ENCODE data around the gene MYO1D.
"Not testable (repeated sequence)": the region's sequence is repeated elsewhere in the genome, so short reads cannot be mapped to it uniquely, and the experiment has no call there.

MYO1D gene

DNA sequence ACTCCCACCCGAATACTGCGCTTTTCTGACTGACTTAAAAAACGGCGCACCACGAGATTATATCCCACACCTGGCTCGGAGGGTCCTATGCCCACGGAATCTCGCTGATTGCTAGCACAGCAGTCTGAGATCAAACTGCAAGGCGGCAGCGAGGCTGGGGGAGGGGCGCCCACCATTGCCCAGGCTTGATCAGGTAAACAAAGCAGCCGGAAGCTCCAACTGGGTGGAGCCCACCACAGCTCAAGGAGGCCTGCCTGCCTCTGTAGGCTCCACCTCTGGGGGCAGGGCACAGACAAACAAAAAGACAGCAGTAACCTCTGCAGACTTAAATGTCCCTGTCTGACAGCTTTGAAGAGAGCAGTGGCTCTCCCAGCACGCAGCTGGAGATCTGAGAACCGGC lies 10.5 kb upstream of the MYO1D start:
- not testable (repeated sequence) for DNase-seq

DNA sequence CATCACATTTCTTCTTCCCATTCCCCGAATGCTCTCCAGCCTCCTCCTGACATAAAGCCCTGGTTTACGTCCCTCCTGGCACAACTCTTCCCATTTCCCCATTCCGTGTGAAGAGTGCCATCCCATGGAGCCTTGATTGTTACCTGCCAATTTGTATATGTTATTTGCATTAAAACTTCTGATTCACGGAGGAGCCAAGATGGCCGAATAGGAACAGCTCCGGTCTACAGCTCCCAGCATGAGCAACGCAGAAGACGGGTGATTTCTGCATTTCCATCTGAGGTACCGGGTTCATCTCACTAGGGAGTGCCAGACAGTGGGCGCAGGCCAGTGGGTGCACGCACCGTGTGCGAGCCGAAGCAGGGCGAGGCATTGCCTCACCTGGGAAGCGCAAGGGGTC lies 10.0 kb upstream of the MYO1D start:
- not testable (repeated sequence) for DNase-seq

DNA sequence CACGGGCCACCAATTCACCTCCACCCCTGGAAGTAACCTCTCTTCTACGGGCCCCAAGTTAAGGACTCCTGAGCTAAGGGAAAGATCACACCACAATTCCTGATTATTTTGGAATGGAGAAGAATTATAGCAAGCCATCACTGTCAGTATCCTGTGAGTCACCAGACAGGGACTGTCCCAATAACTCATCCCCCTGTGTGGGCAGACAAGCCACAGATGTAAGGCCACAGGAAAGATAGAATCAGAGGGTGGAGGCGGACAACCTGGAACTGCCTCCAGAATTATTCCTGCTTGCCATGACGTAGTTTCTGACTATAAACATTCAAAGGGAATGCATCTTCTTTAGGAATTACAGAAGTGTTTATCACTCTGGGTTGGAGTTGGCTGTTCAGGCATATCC lies 5.8 kb upstream of the MYO1D start:
- no peak for DNase-seq

DNA sequence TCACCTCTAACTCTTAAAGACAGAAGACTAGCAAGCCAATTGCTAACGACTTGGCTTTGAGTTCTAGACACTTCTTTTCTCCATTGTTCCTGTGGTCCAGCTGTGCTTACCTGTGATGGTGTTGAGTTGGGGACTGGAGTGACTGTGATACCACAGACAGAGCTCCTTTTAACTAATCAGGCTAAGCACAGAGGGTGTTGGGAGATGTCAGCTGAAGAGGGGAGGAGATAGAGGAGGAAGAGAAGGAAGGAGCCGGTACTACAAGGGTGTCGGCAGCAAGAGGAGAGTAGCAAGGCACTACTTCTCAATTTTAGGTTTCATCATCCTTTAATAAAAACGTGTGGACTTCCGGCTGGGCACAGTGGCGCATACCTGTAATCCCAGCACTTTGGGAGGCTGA lies 5.1 kb upstream of the MYO1D start:
- no peak for DNase-seq

DNA sequence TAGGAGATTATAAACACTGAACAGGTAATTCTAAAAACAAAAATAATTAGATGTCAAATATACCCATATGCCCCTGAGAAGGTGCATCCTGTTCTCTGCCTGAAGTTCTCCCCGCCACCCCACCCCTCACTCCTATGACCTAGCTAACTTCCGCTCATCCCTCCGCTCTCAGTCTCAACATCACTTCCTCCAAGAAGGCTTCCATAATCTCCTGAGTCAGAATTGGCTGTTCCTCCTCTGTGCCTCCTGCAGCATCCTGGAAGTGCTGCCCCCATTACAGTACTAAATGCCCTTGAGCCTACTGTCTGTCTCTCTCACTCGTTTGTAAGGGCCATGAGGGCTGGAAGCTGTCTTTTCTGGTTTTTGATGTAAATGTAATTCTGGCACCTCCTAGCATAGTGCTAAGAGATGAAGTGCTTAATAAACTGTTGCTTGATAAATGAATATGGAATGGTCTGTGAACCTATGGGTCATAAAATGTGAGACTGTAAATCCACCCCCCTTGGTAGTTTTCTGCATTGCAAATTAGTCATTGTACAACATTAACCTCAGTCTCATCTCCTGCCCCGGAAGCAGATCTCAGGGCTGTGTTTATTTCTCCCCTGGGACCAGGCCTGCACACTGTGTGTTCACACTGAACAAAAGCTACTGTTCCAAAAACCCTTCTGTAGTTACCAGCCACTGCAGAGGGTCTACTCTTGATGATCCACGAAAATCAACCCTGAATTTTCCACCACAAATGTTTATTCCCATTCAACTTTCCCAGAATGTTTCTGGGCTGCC lies 3.9 kb upstream of the MYO1D start:
- DNase-seq = peak; percentile 27

DNA sequence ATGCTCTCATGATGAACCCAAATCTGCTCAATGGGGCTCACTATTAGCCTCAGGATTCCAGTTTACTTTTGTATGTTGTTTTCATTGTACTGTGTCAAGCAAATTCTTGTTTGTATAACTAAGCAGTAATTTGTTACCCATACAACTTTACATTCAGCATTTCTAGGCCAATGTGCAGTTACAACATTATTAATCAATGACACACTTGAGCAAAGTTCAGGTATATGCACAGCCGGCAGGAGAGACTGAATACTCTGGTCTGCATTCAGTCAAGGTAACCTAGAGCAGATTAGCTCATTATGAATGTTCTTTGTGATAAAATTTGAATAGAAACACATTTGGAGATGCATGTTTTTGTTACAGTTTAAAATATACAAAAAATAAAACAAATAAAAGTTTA lies 2.2 kb upstream of the MYO1D start:
- no peak for DNase-seq

DNA sequence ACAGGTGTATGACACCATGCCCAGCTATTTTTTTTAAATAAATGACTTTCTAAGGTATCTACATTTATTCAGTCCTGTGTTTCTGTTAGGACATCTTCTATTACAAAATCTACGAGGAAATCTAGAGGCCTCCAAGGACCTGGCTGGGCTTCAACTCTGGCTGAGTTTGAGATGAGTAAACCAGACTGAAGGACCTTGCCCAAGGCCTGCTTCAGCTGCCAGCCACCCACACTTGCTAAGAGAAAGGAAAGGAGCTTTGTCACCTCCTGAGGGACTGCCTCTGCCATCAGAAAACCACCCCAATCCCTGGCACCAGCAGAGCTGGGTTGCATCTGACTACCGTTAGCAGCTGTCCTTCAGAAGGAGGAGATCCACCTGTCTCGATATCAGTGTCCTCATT lies 1.3 kb upstream of the MYO1D start:
- DNase-seq = no peak

DNA sequence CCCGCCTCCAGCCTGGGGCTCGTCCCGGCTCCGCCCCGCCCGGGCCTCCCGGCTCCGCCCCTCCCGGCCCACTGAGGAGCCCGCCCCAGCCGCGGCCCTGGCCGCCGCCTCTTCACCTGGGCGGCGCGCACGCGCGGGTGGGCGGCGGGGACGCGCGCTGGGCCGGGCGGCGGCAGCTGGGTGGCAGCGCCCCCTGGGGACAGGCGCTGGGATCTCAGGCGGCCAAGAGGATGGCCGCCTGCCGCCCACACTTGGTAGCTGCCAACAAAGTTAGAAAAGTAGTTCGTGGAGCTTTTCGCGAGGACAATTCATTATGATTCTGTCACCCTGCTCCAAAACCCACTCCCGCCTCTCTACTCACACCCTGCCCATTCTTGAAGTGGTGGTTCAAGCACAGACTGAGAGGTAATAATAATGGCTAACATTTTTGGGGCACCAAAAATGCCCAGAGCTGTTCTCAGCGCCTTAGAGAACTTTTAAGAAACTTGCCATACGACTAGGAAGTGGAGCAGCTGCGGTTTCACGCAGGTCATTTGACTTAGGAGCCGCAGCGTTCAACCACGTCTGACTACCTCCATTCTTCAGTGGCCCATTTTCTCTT lies 340 bp upstream of the MYO1D start:
- peak; percentile 91 for DNase-seq

DNA sequence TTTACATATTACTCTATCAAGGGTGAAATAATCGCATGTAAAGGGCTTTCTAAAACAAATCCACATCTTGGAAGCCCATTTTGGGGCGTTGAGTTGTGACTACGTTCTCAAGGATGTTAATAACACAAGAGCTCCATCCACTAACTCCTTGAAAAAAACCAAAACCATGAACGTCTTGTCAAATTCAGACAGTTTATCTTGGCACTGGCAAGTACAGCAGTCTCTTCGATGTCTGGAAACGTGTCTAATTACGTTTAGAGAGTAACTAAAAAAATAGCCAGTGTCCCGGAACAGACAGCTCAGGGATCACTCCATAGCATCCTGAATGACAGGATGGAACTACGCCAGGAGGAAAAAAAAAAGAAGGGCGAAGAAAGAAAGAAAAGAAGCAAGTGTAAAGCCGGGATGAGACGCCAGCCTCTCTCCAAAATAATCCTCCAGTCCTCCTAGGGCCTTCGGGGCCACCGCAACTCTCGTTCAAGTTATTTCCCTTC lies 954 bp downstream of the MYO1D start:
- DNase-seq = peak; percentile 62

DNA sequence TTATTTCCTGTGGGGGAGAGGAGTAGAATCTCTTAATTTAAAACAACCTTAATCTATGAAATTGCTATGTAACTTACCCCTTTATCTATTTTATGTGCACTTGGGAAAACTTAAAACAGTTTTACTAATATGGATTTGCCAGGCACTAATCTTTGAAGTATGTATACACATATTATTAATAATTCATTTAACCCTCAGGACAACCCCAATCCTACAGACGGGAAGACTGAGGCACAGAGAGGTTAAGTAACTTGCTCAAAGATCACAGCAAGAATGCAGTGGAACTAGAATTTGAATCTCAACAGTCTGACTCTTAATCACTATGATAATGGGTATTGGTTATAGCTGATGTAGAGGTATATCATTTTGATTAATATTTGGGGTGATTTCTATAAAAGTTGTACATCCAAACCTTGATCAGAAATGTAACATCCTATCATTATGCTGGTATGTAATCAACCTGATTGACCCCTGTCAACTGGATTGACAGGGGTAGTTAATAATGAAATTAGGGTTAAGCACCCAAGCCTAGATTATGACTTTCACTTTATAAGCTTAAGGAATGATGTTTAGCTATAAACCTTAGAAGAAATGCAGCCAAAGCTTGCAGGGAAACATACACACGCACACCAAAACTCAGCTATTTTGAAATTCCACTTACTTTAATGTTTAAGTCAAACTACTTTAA lies 1.6 kb downstream of the MYO1D start:
- DNase-seq = no peak

DNA sequence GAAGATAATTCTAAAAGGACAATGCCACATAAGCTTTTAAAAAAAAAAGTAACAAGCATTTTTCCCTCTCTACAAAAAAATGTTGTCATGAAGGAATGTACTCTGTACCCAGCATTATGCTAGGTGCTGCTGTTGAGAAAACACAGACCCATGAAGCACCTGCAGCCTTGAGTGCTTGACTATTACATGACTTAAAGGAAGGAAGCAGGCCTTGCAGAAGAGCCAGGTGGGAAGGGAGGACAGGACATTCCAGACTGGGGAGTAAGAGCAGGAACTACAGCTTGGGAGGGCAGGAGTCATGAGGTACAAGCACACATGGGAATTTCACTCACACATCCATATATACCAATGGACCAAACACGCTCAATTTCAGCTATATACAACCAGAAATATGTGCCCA lies 3.8 kb downstream of the MYO1D start:
- no peak for DNase-seq

DNA sequence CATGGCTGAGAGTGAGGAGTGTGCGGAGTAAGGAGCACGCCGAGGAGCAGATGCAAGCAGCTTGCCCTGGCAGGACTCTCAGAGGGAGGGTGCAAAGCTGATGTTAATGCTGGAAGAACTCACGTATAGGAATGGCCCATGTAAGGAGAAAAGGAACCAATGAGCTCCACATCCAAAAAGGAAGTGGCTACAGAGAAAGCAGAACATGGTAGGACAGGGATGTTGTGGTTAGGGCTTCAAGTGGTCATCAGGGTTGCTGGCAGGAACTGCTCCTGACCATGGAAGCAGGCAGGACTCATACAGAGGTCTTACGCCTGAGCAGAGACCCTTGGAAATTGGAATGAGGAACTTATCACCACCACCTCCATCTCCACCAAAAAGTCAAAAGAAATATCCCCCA lies 5.2 kb downstream of the MYO1D start:
- no peak for DNase-seq

DNA sequence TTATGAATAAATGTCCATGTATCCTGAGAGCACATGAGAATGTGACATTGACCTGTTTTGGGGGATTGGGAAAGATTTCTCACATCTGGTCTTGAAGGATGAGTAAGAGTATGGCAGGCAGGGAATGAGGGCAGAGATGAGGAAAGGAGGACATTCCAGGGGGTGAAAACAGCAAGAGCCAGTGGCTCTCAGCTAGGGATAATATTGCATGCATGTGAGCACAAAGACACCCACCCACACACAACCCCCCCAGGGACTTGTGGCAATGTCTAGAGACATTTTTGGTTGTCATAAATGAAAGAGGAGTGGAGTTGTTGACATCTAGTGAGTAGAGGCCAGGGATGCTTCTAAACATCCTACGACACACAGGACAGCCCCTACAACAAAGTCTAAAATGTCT lies 6.0 kb downstream of the MYO1D start:
- DNase-seq = no peak

DNA sequence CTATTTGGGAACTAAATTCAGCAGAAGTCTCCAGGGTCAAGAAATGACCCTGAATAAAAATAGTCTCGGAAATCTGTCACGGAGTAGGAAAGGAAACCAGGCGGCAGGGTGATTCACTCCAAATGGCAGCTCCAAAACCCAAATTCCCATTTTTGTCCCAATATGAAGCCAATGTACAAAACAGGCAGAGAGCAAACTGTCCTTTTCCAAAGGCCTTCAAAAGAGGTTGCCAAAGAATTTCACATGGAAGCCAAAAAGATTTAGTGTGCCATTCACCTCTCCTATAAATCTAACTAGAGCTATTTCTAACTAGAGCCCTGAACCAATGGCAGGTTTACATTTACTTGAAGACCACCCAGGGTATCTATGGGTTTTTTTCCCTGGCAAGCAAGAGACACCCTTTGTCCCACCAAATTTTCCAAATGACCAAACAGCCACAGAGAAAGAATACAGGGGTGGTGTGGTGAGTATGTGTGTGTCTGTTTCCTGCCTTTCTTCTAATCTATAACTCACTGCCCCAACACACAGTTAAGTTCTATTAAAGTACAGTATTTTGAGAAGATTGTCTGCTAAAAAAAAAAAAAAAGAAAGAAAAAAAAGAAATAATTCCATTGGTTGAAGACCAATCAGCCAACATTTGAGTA lies 6.8 kb downstream of the MYO1D start:
- no peak for DNase-seq

DNA sequence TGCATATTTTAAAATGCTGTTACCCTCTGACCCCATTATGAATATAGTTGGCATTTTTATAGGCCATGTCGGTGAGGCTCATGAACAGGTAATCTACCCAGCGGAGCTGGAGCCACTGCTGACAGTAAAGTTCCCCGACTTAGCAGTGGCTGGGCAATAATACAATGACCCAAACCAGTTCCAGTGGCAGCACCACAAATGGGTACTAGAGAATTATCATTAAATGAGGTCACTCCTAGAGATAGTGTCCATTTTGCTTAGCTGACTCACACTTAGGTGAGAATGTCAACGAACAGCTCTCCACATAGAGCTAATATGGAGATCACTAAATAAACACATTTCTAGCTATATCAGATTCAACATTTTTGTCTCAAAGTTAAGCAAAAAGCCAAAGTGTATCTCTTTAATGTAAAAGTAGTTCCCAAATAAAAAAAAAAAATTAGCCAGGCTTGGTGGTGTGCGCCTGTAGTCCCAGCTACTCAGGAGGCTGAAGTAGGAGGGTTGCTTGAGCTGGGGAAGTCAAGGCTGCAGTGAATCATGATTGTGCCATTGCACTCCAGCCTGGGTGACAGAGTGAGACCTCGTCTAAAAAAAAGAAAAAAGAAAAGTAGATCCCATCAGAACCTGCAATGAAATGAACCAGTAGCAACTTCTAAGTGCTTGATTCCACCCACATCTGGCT lies 7.4 kb downstream of the MYO1D start:
- no peak for DNase-seq

DNA sequence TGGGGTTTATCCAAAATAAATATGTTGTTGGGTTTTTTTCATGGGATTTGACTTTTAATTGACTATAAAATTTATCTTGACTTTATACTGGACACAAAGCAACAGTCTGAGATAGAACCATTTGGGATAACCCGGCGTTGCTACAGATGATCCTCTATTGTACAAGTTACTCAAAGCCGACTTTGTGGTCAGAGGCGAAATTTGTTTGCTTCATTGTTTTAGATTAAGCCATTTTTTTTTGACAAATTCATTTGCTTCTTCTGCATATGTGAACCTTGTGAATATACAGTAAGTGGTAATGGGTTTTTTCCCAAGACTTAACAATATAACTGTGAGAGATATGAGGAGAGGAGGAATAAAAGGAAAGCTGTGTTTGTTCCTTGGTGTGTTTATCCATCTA lies 11.8 kb downstream of the MYO1D start:
- no peak for DNase-seq

DNA sequence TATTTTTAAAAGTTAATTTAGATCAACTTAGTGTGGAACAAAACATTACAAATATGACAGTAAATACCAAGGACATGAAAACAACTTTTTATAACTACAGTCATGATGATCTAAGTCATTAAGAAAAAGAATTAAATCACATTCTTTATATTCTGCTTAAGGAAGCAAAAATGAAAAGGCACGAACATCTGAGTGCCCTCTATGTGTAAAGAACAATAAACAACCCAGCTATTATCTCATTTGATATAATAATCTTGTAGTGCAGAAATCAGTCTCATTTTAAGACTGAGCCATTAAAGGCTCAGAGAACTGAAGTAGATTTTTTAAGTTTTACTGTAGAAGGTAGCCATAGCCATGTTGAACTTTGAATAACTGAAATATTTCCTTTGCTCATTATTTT lies 13.4 kb downstream of the MYO1D start:
- no peak for DNase-seq

DNA sequence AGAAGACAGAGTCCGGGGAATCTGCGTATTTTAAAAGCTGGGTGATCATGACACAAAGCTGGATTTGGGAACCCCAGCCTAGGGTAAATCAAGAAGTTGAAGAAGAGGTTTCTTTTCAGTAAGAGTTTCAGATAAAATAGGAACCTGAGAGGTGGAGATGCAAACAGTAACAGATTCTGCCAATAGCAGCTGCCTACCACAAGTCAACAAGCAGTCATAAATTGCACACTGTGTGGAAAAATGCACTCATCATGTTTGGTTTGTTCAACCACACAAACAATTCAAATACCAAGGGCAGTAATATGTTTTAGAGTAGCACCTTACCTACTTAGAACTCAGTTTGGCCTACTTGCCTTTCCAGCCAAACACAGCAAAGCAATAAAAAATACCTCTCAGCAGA lies 14.0 kb downstream of the MYO1D start:
- no peak for DNase-seq

DNA sequence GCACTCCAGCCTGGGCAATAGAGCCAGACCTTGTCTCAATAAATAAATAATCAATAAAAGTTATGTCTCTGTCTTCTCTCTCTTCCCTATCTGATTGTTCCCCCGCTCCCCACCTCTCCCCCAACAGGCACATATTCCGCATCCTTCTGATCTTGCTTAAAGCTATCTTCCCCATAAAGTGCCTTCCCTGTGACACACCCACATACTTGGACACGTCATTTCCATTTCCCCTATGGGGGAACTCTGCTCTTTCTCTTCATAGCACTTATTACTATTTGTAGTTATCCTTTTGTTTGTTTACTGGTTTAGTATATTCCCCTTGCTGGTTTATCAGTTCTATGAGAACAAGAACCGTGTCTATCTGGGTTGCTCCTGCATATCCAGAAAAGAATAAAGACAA lies 14.9 kb downstream of the MYO1D start:
- no peak for DNase-seq

DNA sequence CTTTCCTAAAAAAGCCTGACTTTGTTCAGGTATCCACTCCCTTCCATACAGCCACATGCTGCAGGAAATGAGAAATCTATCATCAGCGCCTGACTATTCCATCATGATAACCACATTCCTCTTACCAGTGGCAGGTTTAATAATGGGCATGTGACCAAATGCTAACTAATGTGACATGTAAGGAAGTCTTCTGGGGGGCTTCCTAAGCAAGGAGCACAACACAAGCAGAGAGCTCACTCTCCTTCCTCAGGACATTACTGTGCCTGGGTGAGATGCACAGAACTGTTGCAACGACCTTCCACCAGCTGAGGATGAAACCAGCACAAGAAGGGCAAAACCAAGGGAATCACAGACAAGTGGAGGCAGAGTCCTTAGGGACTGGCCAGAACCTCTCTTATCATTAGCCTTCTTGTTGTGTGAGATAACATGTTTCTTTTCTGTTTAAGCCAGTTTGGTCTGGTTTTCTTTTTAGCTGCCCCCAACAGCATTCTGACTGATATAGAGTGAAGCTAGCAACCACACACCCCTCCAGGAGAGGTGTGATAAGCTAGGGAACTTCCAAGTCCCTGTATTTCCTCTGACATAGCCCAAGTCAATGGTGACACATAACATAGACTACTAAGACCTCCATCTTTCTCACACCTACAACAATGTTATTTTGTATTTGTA lies 16.9 kb downstream of the MYO1D start:
- no peak for DNase-seq

DNA sequence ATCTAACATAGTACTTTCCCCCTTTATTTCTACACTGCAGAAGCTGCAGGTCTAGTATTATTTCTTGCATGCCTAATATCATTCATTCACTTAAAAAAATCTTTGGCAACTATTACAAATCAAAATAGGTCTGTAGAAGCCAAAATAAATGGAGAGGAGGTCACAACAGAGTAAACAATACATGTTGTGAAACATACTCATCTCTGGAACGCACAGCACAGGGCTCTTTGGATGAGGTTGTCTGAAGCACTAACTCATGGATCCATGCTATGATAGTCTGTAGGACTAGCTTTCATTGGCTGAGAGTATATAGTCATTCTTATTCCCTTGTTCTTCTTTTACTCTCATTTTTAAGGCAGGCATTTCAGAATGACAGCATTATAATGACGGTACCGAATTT lies 21.3 kb downstream of the MYO1D start:
- no peak for DNase-seq

DNA sequence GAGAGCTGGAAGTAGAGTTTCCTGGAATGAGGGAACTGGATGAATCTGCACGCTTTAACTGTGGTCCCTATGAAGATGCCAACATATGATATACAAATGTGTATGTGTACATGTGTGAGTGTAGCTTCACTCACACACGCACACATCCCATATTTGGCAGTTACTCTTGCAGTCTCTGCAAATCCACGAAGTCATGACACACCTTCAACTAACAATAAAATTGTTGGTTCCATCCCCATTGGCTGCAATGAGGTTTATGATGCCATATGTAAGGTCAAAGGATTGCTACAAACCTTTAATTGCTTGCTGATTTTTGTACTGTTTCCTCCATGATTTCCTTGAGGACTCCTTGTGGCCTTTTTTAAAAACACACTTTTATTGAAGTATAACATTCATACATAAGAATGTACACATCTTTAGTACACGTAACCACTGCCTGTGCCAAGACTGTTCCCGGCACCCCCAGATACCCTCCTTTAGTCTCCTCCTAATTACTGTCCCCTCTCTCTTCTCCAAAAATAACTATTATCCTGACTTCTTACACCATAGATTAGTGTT lies 22.0 kb downstream of the MYO1D start:
- DNase-seq = no peak

Data from NCI-H2171 (cell line).